Psoas muscle (tissue), 8 donors: ENCODE results near the gene HOXB2. TPM values are rescaled to one million over a fixed set of nuclear protein-coding genes. Genes with fewer than 3 reads are reported as not detected.

Experiments
- ATAC-seq, 4 donors: fragments of 200-7000 bp; cut with Tn5 transposase; one replicate each; pipeline ENCODE4 v1.9.1; 2020; ENCODE audit warnings: moderate library complexity in 3 of 4, mild to moderate bottlenecking in 2 of 4
- DNase-seq, 2 donors: peaks; one replicate each; pipeline ENCODE4 v3.0.0-alpha.2; 2020
- H3K27ac ChIP-seq: fragments of 200-600 bp; one replicate; pipeline ENCODE4 v1.8.0; 2022
- H3K27me3 ChIP-seq, 3 donors: fragments of 200-600 bp in 1 of 3; one replicate each; pipeline versions ENCODE4 v1.6.1 to v1.8.0; 2013 to 2022; ENCODE audit warnings: low read length in 2 of 3, mild to moderate bottlenecking in 2 of 3, moderate library complexity in 1 of 3; ENCODE audit not compliant: insufficient read depth in 3 of 3
- H3K36me3 ChIP-seq, 2 donors: fragments of 200-600 bp in 1 of 2; one replicate each; pipeline versions ENCODE4 v1.6.1 to v1.8.0; 2013 to 2022; ENCODE audit warnings: low read depth in 1 of 2, mild to moderate bottlenecking in 1 of 2, moderate library complexity in 1 of 2; ENCODE audit not compliant: insufficient read depth in 1 of 2
- H3K4me1 ChIP-seq: fragments of 200-600 bp; one replicate; pipeline ENCODE4 v1.8.0; 2022
- H3K4me3 ChIP-seq: fragments of 200-600 bp; one replicate; pipeline ENCODE4 v1.8.0; 2022; ENCODE audit warnings: mild to moderate bottlenecking
- H3K9me3 ChIP-seq: fragments of 200-600 bp; one replicate; pipeline ENCODE4 v1.8.0; 2022
- WGBS, 3 donors: extraction: QIAGEN DNeasy Blood & Tissue Kit; methylation state at CpG; one replicate each; pipeline versions ENCODE4 v1.1.6 to v1.1.7; 2013; 5-methylcytosine and 5-hydroxymethylcytosine counted together
- intact Hi-C, 2 donors: fragments of 100-400 bp; cut with DNase I; formaldehyde crosslinking; loops; one replicate each; pipeline versions ENCODE4 v1.11.0 to v1.14.2; 2022
- polyA plus RNA-seq, 3 donors: library from polyadenylated mRNA; stranded (reverse); fragments of 200-250 nt; gene quantifications; one replicate each; pipeline ENCODE4 v1.2.3, GENCODE V29; 2013
- total RNA-seq, 4 donors: library from RNA; stranded (reverse); fragmentation: NEBNext Ultra II Directional in 2 of 4; extraction: Animal tissue kit (Norgen Biotek cat#: 25700) in 2 of 4; gene quantifications; one replicate each; pipeline versions ENCODE4 v1.2.1 to v1.2.4, GENCODE V29; 2021 to 2023
- TF ChIP-seq, protein P1 (sequence below): fragments of 200-600 bp; IDR thresholded peaks from one replicate; pipeline ENCODE4 v1.8.0; 2022; ENCODE audit warnings: antibody characterized with exemption
- donor health status: healthy with polysubstance abuse.
- donor health status: DM: no; HTN: no; CAD: no; lungs with moderate emphysema.
- donor health status: Bipolar disorder and iron deficiency.
- donor health status: healthy.
- donor health status: DM: yes; HTN: yes; CAD: no.
- donor health status: DM: no; HTN: no; CAD: no.
- donor health status: DM: no; HTN: no; CAD: no.
- donor health status: DM: yes; HTN: yes; CAD: no.

The HOXB2 gene
- total and polyA plus RNA-seq, 7 donors = 3.1 to 12.9 (median 5.0) TPM

DNA sequence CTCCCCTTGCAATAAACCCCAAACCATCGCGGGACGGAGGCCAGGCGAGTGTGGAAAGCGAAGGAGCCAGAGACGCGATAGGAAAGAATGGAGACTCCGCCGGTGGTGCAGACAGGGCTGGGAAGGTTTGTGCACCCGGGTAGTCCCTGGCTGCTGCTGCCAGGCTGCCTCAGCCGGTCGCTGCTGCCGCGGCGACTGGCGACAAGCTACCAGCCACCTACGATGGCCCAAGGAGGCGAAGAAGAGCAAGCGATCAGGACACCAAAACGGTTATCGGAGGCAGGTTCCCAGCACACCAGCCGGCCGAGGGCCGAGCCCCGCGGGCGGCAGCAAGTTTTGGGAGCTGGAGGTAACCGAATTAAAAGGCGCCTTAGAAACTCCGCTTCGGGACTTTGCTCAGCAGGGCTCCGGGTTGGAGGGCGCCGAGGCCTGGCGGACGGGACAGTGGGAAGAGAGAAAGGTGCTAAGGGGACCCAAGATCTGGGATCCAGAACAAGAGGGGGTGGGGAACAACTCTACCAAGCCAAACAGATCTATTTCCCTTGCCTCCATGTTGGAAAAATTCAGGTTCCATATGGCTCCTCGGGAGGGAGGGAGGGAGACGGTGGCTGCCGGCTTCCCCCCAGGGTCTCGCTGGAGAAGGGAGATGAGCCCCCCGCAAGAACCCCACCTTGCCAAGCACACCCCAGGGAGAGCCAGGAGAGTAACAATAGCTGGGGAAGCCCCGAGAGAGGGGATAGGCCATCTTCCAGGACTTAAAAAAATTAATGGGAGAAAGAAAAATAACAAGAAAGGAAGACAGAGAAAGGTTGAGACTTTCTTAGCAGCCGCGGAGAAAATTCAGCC lies 9.7 kb upstream of the HOXB2 start:
- intact Hi-C loops = no loop called here

DNA sequence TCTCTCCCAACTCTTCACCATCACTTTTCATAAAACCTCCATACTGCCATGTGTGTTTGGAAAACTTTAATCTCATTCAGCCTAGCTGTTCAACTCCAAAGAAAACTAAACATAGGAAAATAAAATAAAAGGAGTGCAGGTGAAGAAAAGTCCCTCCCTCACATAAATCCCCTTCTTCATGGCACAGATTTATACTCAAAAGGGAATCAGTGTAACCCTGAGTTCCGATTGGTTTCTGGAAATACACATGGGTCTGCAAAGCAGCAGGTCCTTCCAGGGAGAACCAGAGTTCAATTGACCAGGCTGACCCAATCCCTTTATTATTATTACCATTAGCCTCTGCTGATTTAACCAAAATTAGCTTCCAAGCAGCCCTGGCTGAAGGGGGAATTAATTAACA lies 8.9 kb upstream of the HOXB2 start:
- Histone ChIP-seq H3K27ac (no peak overlapping the region), H3K36me3 (peaks cover 0 to 8% of the 10 kb centered on the region in 2 donors), H3K27me3 (peaks cover 0 to 8% (median 2%) of the 10 kb centered on the region in 3 donors)

More for the DNA sequence above, 9.7 kb upstream of the HOXB2 start:
- Histone ChIP-seq H3K4me3 (peak overlapping the region; percentile 64), H3K4me1 (peaks cover 6% of the 10 kb centered on the region), H3K9me3 (no peaks in the 10 kb centered on the region), H3K27ac (peak overlapping the region; percentile 73), H3K36me3 (peaks cover 0 to 8% of the 10 kb centered on the region in 2 donors), H3K27me3 (peaks cover 0 to 8% (median 2%) of the 10 kb centered on the region in 3 donors)
- peak in 2 of 4 donors; percentile 20 to 41 for ATAC-seq
- WGBS, 3 donors = 50 to 56% (median 52%) methylated on average over 40 to 44 of the region's 44 CpGs
- TF ChIP-seq, protein P1, sequence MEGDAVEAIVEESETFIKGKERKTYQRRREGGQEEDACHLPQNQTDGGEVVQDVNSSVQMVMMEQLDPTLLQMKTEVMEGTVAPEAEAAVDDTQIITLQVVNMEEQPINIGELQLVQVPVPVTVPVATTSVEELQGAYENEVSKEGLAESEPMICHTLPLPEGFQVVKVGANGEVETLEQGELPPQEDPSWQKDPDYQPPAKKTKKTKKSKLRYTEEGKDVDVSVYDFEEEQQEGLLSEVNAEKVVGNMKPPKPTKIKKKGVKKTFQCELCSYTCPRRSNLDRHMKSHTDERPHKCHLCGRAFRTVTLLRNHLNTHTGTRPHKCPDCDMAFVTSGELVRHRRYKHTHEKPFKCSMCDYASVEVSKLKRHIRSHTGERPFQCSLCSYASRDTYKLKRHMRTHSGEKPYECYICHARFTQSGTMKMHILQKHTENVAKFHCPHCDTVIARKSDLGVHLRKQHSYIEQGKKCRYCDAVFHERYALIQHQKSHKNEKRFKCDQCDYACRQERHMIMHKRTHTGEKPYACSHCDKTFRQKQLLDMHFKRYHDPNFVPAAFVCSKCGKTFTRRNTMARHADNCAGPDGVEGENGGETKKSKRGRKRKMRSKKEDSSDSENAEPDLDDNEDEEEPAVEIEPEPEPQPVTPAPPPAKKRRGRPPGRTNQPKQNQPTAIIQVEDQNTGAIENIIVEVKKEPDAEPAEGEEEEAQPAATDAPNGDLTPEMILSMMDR = no peak
- no peak for DNase-seq

DNA sequence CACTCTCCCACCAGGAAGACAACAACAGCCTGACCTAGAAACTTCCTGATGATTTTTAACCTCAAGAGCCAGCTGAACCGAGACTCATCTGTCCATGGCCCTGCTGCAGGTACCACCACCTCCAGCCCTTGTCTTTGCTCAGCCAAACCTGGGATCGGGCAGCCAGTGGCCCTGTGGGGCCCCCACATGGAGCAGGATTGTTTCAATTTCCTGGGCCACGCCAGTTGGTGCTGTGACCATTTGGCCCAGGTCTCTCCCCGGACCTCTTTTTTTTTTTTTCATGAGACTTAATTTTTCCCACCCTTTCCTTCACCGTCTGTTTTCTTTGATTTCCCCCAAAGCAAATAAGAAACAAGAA lies 8.3 kb upstream of the HOXB2 start:
- no peak overlapping the region for H3K27ac ChIP-seq
- intact Hi-C loops = no loop called here
- DNase-seq (no peak), ATAC-seq (no peak)
- 65 to 83% (median 78%) methylated on average over 5 of the region's 5 CpGs for WGBS, 3 donors
- H3K27me3 ChIP-seq = peaks cover 0 to 8% (median 2%) of the 10 kb centered on the region in 3 donors
- H3K36me3 ChIP-seq = peaks cover 0 to 8% of the 10 kb centered on the region in 2 donors
- H3K4me1 ChIP-seq = peaks cover 6% of the 10 kb centered on the region
- no peak overlapping the region for H3K4me3 ChIP-seq
- TF ChIP-seq, protein P1 = no peak
- no peaks in the 10 kb centered on the region for H3K9me3 ChIP-seq

More for the DNA sequence above, 8.9 kb upstream of the HOXB2 start:
- ATAC-seq (no peak), DNase-seq (no peak)
- TF ChIP-seq, protein P1 = no peak
- Histone ChIP-seq H3K4me1 (peaks cover 6% of the 10 kb centered on the region), H3K9me3 (no peaks in the 10 kb centered on the region), H3K4me3 (peak overlapping the region; percentile 64)
- intact Hi-C loops = no loop called here
- WGBS, 3 donors = 76 to 96% (median 82%) methylated on average over 1 of the region's 1 CpG

DNA sequence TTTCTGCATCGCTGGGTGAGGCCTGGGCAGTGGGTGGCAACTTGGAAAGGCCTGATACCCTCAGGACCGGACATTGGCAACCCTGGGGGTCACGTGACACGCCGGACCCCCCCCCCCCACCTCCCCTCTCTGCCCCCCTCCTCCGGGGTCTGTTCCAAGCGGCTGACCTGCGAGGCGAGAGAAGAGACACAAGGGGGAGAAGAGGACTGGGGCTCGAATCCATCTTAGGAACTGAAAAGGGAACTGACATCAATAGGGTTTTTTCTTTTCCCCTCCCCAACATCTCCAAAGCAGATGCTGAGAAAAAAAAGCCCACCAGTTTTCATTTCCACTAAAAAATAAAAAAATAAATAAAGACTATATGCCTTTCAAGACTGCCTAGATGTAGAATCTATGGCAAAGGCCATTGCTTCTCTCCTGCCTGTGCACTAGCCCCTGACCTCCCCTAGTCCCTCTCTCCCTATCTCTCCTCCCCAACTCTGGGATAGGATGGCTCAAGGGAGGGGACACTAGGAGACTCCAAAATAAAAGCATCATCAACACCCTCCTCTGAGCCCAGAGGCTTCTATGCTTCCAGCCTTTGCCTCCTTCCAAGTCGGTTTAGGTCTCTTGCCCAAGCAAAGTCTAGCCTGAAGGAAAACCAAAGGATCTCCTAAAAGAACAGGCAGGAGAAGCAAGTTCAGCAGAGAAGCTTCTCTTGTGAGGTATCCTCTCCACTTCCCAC lies 7.7 kb upstream of the HOXB2 start:
- Histone ChIP-seq H3K4me3 (no peak overlapping the region), H3K9me3 (no peaks in the 10 kb centered on the region), H3K36me3 (peaks cover 0 to 8% of the 10 kb centered on the region in 2 donors), H3K4me1 (peaks cover 6% of the 10 kb centered on the region), H3K27me3 (peaks cover 0 to 8% (median 2%) of the 10 kb centered on the region in 3 donors), H3K27ac (no peak overlapping the region)
- 52 to 68% (median 55%) methylated on average over 5 to 11 of the region's 11 CpGs for WGBS, 3 donors
- DNase-seq = no peak
- ATAC-seq = no peak
- TF ChIP-seq, protein P1 = no peak
- intact Hi-C loops = no loop called here
